GM12878 (cell line): ENCODE measurements around the gene VPS16. TPM values are rescaled to one million over a fixed set of nuclear protein-coding genes. Genes with fewer than 3 reads are reported as not detected.

ENCODE experiments used
- GABPA ChIP-seq: IDR thresholded peaks from 2 replicates; pipeline ENCODE4 v1.6.1; 2014; ENCODE audit warnings: antibody characterized with exemption, low read depth, mild to moderate bottlenecking, inconsistent platforms
- IRF4 ChIP-seq: IDR thresholded peaks from 2 replicates; pipeline ENCODE4 v1.6.1; 2011; ENCODE audit warnings: low read depth, low read length
- SUPT20H ChIP-seq: IDR thresholded peaks from 2 replicates; pipeline ENCODE4 v1.6.1; 2011; ENCODE audit warnings: low read depth, mild to moderate bottlenecking, low read length, moderate library complexity, borderline replicate concordance; ENCODE audit not compliant: control insufficient read depth
- TAF1 ChIP-seq: IDR thresholded peaks from 2 replicates; pipeline ENCODE4 v1.6.1; 2011; ENCODE audit warnings: mild to moderate bottlenecking, low read depth, low read length, borderline replicate concordance
- ZNF207 ChIP-seq: fragments of 450-650 bp; IDR thresholded peaks from 2 replicates; pipeline ENCODE4 v1.6.1; 2014; ENCODE audit warnings: antibody characterized with exemption, mild to moderate bottlenecking, borderline replicate concordance
- ZNF384 ChIP-seq: IDR thresholded peaks from 2 replicates; pipeline ENCODE4 v1.6.1; 2012; ENCODE audit warnings: low read depth, mild to moderate bottlenecking, low read length, improper control_type of control experiment, borderline replicate concordance
- polyA plus RNA-seq, 11 experiments: library from polyadenylated mRNA; depleted of rRNA in 4 of 11; unstranded in 6 of 11; stranded (reverse) in 5 of 11; fragments of >200 nt; fragmentation: Nextera tagmentation in 4 of 11; fragmentation: Illumina TruSeq in 1 of 11; extraction: Ambion mirVana in 4 of 11; extraction: Trizol in 1 of 11; gene quantifications; 1 replicate in 1 of 11; 2 replicates in 10 of 11; pipeline versions ENCODE4 v1.2.1 to v1.2.3, GENCODE V29; 2011 to 2016; ENCODE audit warnings: inconsistent platforms in 2 of 11, missing spikeins in 2 of 11, low read depth in 1 of 11
- total RNA-seq, 4 experiments: library from RNA; depleted of rRNA in 3 of 4; stranded (reverse); fragments of >200 nt in 3 of 4; fragmentation: Illumina TruSeq in 1 of 4; extraction: Trizol in 1 of 4; gene quantifications; 2 replicates each; pipeline versions ENCODE4 v1.2.1 to v1.2.3, GENCODE V29; 2013 to 2021
- TF ChIP-seq, protein P1 (sequence below): IDR thresholded peaks from 2 replicates; pipeline ENCODE4 v1.6.1; 2012; ENCODE audit warnings: improper control_type of control experiment, low read depth, low read length; ENCODE audit not compliant: insufficient replicate concordance
- TF ChIP-seq, protein P2 (sequence below): fragments of 450-650 bp; formaldehyde crosslinking; IDR thresholded peaks from 2 replicates; pipeline ENCODE4 v1.4.0; 2020; ENCODE audit warnings: mild to moderate bottlenecking, moderate library complexity

Gene VPS16
- total and polyA plus RNA-seq, 10 of the 15 experiments (the other 5 are each of a cell fraction or from before 2014, with no cell fraction given) = 8.4 to 37.5 (median 26.4) TPM

DNA sequence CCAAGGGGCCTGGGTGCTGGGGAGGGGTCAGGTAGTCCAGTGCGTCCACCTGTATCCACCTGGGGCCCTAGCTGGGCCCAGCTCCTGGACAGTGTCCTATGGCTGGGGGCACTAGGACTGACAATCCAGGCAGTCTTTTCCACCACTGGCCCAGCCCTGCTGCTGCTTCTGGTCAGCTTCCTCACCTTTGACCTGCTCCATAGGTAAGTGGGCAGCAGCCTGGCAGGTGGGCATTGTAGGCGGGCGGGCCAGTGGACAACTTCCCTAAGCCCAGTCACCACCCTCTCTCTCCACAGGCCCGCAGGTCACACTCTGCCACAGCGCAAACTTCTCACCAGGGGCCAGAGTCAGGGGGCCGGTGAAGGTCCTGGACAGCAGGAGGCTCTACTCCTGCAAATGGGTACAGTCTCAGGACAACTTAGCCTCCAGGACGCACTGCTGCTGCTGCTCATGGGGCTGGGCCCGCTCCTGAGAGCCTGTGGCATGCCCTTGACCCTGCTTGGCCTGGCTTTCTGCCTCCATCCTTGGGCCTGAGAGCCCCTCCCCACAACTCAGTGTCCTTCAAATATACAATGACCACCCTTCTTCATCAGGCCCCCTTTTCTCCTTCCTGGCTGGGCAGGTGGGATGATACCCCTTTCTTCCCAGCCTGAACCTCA is 25.2 kb upstream of the VPS16 start (continued):
- TF ChIP-seq, protein P1, sequence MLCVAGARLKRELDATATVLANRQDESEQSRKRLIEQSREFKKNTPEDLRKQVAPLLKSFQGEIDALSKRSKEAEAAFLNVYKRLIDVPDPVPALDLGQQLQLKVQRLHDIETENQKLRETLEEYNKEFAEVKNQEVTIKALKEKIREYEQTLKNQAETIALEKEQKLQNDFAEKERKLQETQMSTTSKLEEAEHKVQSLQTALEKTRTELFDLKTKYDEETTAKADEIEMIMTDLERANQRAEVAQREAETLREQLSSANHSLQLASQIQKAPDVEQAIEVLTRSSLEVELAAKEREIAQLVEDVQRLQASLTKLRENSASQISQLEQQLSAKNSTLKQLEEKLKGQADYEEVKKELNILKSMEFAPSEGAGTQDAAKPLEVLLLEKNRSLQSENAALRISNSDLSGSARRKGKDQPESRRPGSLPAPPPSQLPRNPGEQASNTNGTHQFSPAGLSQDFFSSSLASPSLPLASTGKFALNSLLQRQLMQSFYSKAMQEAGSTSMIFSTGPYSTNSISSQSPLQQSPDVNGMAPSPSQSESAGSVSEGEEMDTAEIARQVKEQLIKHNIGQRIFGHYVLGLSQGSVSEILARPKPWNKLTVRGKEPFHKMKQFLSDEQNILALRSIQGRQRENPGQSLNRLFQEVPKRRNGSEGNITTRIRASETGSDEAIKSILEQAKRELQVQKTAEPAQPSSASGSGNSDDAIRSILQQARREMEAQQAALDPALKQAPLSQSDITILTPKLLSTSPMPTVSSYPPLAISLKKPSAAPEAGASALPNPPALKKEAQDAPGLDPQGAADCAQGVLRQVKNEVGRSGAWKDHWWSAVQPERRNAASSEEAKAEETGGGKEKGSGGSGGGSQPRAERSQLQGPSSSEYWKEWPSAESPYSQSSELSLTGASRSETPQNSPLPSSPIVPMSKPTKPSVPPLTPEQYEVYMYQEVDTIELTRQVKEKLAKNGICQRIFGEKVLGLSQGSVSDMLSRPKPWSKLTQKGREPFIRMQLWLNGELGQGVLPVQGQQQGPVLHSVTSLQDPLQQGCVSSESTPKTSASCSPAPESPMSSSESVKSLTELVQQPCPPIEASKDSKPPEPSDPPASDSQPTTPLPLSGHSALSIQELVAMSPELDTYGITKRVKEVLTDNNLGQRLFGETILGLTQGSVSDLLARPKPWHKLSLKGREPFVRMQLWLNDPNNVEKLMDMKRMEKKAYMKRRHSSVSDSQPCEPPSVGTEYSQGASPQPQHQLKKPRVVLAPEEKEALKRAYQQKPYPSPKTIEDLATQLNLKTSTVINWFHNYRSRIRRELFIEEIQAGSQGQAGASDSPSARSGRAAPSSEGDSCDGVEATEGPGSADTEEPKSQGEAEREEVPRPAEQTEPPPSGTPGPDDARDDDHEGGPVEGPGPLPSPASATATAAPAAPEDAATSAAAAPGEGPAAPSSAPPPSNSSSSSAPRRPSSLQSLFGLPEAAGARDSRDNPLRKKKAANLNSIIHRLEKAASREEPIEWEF = no peak
- no peak for TF ChIP-seq SUPT20H
- TF ChIP-seq ZNF207 = no peak
- TF ChIP-seq, protein P2, sequence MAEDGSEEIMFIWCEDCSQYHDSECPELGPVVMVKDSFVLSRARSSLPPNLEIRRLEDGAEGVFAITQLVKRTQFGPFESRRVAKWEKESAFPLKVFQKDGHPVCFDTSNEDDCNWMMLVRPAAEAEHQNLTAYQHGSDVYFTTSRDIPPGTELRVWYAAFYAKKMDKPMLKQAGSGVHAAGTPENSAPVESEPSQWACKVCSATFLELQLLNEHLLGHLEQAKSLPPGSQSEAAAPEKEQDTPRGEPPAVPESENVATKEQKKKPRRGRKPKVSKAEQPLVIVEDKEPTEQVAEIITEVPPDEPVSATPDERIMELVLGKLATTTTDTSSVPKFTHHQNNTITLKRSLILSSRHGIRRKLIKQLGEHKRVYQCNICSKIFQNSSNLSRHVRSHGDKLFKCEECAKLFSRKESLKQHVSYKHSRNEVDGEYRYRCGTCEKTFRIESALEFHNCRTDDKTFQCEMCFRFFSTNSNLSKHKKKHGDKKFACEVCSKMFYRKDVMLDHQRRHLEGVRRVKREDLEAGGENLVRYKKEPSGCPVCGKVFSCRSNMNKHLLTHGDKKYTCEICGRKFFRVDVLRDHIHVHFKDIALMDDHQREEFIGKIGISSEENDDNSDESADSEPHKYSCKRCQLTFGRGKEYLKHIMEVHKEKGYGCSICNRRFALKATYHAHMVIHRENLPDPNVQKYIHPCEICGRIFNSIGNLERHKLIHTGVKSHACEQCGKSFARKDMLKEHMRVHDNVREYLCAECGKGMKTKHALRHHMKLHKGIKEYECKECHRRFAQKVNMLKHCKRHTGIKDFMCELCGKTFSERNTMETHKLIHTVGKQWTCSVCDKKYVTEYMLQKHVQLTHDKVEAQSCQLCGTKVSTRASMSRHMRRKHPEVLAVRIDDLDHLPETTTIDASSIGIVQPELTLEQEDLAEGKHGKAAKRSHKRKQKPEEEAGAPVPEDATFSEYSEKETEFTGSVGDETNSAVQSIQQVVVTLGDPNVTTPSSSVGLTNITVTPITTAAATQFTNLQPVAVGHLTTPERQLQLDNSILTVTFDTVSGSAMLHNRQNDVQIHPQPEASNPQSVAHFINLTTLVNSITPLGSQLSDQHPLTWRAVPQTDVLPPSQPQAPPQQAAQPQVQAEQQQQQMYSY (CRISPR knock-in tag) = no peak
- TF ChIP-seq TAF1 = no peak
- TF ChIP-seq GABPA = no peak
- no peak for TF ChIP-seq IRF4
- TF ChIP-seq ZNF384 = no peak
